Neural cell (in vitro differentiated cells): ENCODE data around the gene ARPC5L. TPM values are rescaled to one million over a fixed set of nuclear protein-coding genes. Genes with fewer than 3 reads are reported as not detected.
A peak's percentile ranks its signal among the peaks of the same experiment; 100 is the strongest.

Source experiments
- H2AFZ ChIP-seq: fragments of 200-600, 300-800 bp; sonication (generic), shearing (Covaris generic); 2 replicates; pipeline ENCODE4 v1.6.0; 2014; ENCODE audit warnings: low read depth, mild to moderate bottlenecking, antibody characterized with exemption, low read length, moderate library complexity
- H3F3A ChIP-seq: fragments of 200-600 bp; shearing (Covaris generic); 2 replicates; pipeline ENCODE4 v1.6.1; 2016; ENCODE audit warnings: mild to moderate bottlenecking, moderate library complexity, mixed read lengths, antibody characterized with exemption, low read length; ENCODE audit not compliant: insufficient read depth, poor library complexity, severe bottlenecking
- H3K27ac ChIP-seq: fragments of 200-600, 300-800 bp; sonication (generic), shearing (Covaris generic); 2 replicates; pipeline ENCODE4 v1.5.1; 2014; ENCODE audit warnings: mild to moderate bottlenecking, low read length, moderate library complexity
- H3K27me3 ChIP-seq: fragments of 300-800, 200-600 bp; sonication (generic), shearing (Covaris generic); 2 replicates; pipeline ENCODE4 v1.6.0; 2014; ENCODE audit warnings: mild to moderate bottlenecking, low read depth, low read length, moderate library complexity; ENCODE audit not compliant: insufficient read depth
- H3K36me3 ChIP-seq: fragments of 300-800, 200-600 bp; sonication (generic), shearing (Covaris generic); 2 replicates; pipeline ENCODE4 v1.5.1; 2014; ENCODE audit warnings: mild to moderate bottlenecking, antibody characterized with exemption, low read length, moderate library complexity; ENCODE audit not compliant: insufficient read depth
- H3K4me2 ChIP-seq: fragments of 300-800, 200-600 bp; sonication (generic), shearing (Covaris generic); 2 replicates; pipeline ENCODE4 v1.6.0; 2014; ENCODE audit warnings: mild to moderate bottlenecking, low read length
- H3K4me3 ChIP-seq: fragments of 300-800, 200-600 bp; sonication (generic), shearing (Covaris generic); 2 replicates; pipeline ENCODE4 v1.5.1; 2014; ENCODE audit warnings: mild to moderate bottlenecking, low read length, moderate library complexity
- H3K79me2 ChIP-seq: fragments of 200-600 bp; shearing (Covaris generic); replicated peaks from 2 replicates; pipeline ENCODE4 v1.6.0; 2014; ENCODE audit warnings: mild to moderate bottlenecking, low read length, moderate library complexity; ENCODE audit not compliant: insufficient read depth
- H3K9ac ChIP-seq: fragments of 300-800, 200-600 bp; sonication (generic), shearing (Covaris generic); 2 replicates; pipeline ENCODE4 v1.6.1; 2016; ENCODE audit warnings: mild to moderate bottlenecking, low read length, mixed read lengths
- H3K9me2 ChIP-seq: fragments of 200-600 bp; shearing (Covaris generic); 2 replicates; pipeline ENCODE4 v1.6.1; 2016; ENCODE audit warnings: mild to moderate bottlenecking, low read length, mixed read lengths; ENCODE audit not compliant: insufficient read depth
- H3K9me3 ChIP-seq: fragments of 200-600, 300-800 bp; sonication (generic), shearing (Covaris generic); 2 replicates; pipeline ENCODE4 v1.6.1; 2016; ENCODE audit warnings: mild to moderate bottlenecking, mixed run types, low read length, moderate library complexity, mixed read lengths
- H4K20me1 ChIP-seq: fragments of 200-600 bp; shearing (Covaris generic); 2 replicates; pipeline ENCODE4 v1.6.1; 2016; ENCODE audit warnings: mild to moderate bottlenecking, mixed run types; ENCODE audit not compliant: insufficient read depth
- CTCF ChIP-seq: fragments of 450-650 bp; IDR thresholded peaks from 2 replicates; pipeline ENCODE4 v1.5.1; 2014; ENCODE audit warnings: antibody characterized with exemption, mild to moderate bottlenecking, moderate library complexity; ENCODE audit not compliant: poor library complexity, severe bottlenecking
- EP300 ChIP-seq: fragments of 450-650 bp; conservative IDR thresholded peaks from 2 replicates; pipeline ENCODE4 v1.6.1; 2014; ENCODE audit warnings: antibody characterized with exemption, mild to moderate bottlenecking, moderate library complexity; ENCODE audit not compliant: poor library complexity, severe bottlenecking
- EZH2 ChIP-seq: fragments of 200-600, 300-800 bp; shearing (Covaris generic), sonication (generic); IDR thresholded peaks from 2 replicates; pipeline ENCODE4 v1.6.1; 2014; ENCODE audit warnings: antibody characterized with exemption, low read length, borderline replicate concordance, mild to moderate bottlenecking; ENCODE audit not compliant: insufficient read depth, poor library complexity, severe bottlenecking
- MXI1 ChIP-seq: fragments of 450-650 bp; conservative IDR thresholded peaks from 2 replicates; pipeline ENCODE4 v1.6.1; 2014; ENCODE audit warnings: antibody characterized with exemption, mild to moderate bottlenecking; ENCODE audit not compliant: poor library complexity, severe bottlenecking
- POLR2AphosphoS5 ChIP-seq: IDR thresholded peaks from 2 replicates; pipeline ENCODE4 v1.6.1; 2012
- RAD21 ChIP-seq: fragments of 450-650 bp; conservative IDR thresholded peaks from 2 replicates; pipeline ENCODE4 v1.6.1; 2014; ENCODE audit warnings: antibody characterized with exemption, mild to moderate bottlenecking, moderate library complexity
- SMC3 ChIP-seq: fragments of 450-650 bp; conservative IDR thresholded peaks from 2 replicates; pipeline ENCODE4 v1.6.1; 2014; ENCODE audit warnings: antibody characterized with exemption, mild to moderate bottlenecking, moderate library complexity; ENCODE audit not compliant: poor library complexity
- TAF1 ChIP-seq: IDR thresholded peaks from 2 replicates; pipeline ENCODE4 v1.6.1; 2012; ENCODE audit warnings: low read depth
- polyA plus RNA-seq: library from polyadenylated mRNA; depleted of rRNA; stranded (reverse); fragments of >200 nt; gene quantifications from 2 replicates; pipeline ENCODE4 v1.2.3, GENCODE V29; 2014
- TF ChIP-seq, protein P1 (sequence below): IDR thresholded peaks from 2 replicates; pipeline ENCODE4 v1.6.1; 2012; ENCODE audit warnings: borderline replicate concordance

Gene ARPC5L
- polyA plus RNA-seq, 1 donor from 2014 or later = 46.5 TPM

GRCh38 chr9:124853605-124854143, 8.3 kb upstream of the ARPC5L start:
- H3K9ac ChIP-seq = peak overlapping the region; percentile 35
- no peaks in the 10 kb centered on the region for H3K79me2 ChIP-seq
- no peak overlapping the region for H3K27ac ChIP-seq
- no peaks in the 10 kb centered on the region for H3K36me3 ChIP-seq
- no peaks in the 10 kb centered on the region for H3K9me2 ChIP-seq
- peak overlapping the region; percentile 66 for H3K4me3 ChIP-seq
- no peaks in the 10 kb centered on the region for H3F3A ChIP-seq
- no peak overlapping the region for H3K4me2 ChIP-seq
- H2AFZ ChIP-seq = no peak overlapping the region
- no peaks in the 10 kb centered on the region for H3K27me3 ChIP-seq
- H4K20me1 ChIP-seq = no peaks in the 10 kb centered on the region
- no peaks in the 10 kb centered on the region for H3K9me3 ChIP-seq
- TF ChIP-seq EZH2 (no peak), CTCF (no peak), TAF1 (no peak), EP300 (no peak), RAD21 (no peak), MXI1 (no peak), POLR2AphosphoS5 (no peak), SMC3 (no peak)
- TF ChIP-seq, protein P1, sequence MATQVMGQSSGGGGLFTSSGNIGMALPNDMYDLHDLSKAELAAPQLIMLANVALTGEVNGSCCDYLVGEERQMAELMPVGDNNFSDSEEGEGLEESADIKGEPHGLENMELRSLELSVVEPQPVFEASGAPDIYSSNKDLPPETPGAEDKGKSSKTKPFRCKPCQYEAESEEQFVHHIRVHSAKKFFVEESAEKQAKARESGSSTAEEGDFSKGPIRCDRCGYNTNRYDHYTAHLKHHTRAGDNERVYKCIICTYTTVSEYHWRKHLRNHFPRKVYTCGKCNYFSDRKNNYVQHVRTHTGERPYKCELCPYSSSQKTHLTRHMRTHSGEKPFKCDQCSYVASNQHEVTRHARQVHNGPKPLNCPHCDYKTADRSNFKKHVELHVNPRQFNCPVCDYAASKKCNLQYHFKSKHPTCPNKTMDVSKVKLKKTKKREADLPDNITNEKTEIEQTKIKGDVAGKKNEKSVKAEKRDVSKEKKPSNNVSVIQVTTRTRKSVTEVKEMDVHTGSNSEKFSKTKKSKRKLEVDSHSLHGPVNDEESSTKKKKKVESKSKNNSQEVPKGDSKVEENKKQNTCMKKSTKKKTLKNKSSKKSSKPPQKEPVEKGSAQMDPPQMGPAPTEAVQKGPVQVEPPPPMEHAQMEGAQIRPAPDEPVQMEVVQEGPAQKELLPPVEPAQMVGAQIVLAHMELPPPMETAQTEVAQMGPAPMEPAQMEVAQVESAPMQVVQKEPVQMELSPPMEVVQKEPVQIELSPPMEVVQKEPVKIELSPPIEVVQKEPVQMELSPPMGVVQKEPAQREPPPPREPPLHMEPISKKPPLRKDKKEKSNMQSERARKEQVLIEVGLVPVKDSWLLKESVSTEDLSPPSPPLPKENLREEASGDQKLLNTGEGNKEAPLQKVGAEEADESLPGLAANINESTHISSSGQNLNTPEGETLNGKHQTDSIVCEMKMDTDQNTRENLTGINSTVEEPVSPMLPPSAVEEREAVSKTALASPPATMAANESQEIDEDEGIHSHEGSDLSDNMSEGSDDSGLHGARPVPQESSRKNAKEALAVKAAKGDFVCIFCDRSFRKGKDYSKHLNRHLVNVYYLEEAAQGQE = no peak

- no peak overlapping the region for H3K4me2 ChIP-seq
- H3K36me3 ChIP-seq = no peaks in the 10 kb centered on the region
- H3K9ac ChIP-seq = no peak overlapping the region
- H4K20me1 ChIP-seq = no peaks in the 10 kb centered on the region
- no peaks in the 10 kb centered on the region for H3K27me3 ChIP-seq
- no peak overlapping the region for H3K4me3 ChIP-seq
- TF ChIP-seq, protein P1 = no peak
- TF ChIP-seq EP300 (no peak), SMC3 (no peak), TAF1 (no peak), RAD21 (no peak)
- no peaks in the 10 kb centered on the region for H3K79me2 ChIP-seq
- H2AFZ ChIP-seq = no peak overlapping the region
- H3K9me3 ChIP-seq = no peaks in the 10 kb centered on the region
- H3F3A ChIP-seq = no peaks in the 10 kb centered on the region
- H3K27ac ChIP-seq = no peak overlapping the region
- H3K9me2 ChIP-seq = no peaks in the 10 kb centered on the region
Observed at GRCh38 chr9:124854161-124854560, 7.8 kb upstream of the ARPC5L start.
